ENCODE measurements around the gene XRCC5. TPM values are rescaled to one million over a fixed set of nuclear protein-coding genes. Genes with fewer than 3 reads are reported as not detected.

The XRCC5 gene
- total RNA-seq, 1 donor from 2014 or later = 185 TPM

DNA sequence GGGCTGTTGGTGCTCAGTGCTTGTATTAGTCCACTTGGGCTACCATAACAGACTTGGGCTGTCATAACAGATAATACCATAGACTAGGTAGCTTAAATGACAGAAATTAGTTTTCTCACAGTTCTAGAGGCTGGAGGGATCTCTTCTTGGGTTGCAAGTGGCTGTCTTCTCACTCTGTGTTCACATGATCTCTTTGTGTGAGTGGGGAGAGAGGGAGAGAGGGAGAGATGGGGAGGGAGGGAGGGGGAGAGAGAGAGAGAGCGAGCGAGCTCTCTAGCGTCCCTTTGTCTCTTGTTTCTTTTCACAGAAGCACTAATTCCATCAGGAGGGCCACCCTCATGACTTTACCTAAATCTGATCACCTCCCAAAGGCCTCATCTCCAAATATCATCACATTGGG, 4.5 kb upstream of the XRCC5 start:
- H3K4me3 ChIP-seq (ENCODE audit: low read depth, low read length) = no peak overlapping the region
- no peaks in the 10 kb centered on the region for H3K27me3 ChIP-seq (ENCODE audit: control insufficient read depth, insufficient read depth, low read length)
- FAIRE-seq (no peak), DNase-seq (ENCODE audit: low read depth) (no peak)
- H3K36me3 ChIP-seq (ENCODE audit: control insufficient read depth, insufficient read depth, low read length) = no peaks in the 10 kb centered on the region
- no peak for TF ChIP-seq CTCF (IDR thresholded peaks at IDR 0.05; ENCODE audit: insufficient read depth, low read length, severe bottlenecking)

DNA sequence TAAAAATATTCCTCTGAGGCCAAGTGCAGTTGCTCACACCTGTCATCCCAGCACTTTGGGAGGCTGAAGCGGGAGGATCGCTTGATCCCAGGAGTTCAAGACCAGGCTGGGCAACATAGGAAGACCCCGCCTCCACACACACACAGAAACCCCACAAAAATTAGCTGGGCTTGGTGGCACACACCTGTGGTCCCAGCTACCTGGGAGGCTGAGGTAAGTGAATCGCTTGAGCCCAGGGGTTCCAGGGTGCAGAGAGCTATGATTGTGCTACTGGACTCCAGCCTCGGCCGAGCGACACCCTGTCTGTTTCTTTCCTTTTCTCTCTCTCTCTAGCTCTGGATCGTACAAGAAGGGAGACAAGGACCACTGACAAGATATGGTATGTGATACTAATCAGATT, 1.8 kb upstream of the XRCC5 start:
- Histone ChIP-seq H3K27me3 (ENCODE audit: control insufficient read depth, insufficient read depth, low read length) (no peaks in the 10 kb centered on the region), H3K36me3 (ENCODE audit: control insufficient read depth, insufficient read depth, low read length) (peaks cover 8% of the 10 kb centered on the region), H3K4me3 (ENCODE audit: low read depth, low read length) (no peak overlapping the region)
- FAIRE-seq (no peak), DNase-seq (ENCODE audit: low read depth) (no peak)
- TF ChIP-seq CTCF (IDR thresholded peaks at IDR 0.05; ENCODE audit: insufficient read depth, low read length, severe bottlenecking) = no peak

GRCh38 chr2:216107760-216108159, 1.4 kb upstream of the XRCC5 start:
- DNase-seq (ENCODE audit: low read depth) (no peak), FAIRE-seq (no peak)
- H3K36me3 ChIP-seq (ENCODE audit: control insufficient read depth, insufficient read depth, low read length) = peaks cover 11% of the 10 kb centered on the region
- H3K4me3 ChIP-seq (ENCODE audit: low read depth, low read length) = no peak overlapping the region
- TF ChIP-seq CTCF (IDR thresholded peaks at IDR 0.05; ENCODE audit: insufficient read depth, low read length, severe bottlenecking) = no peak
- no peaks in the 10 kb centered on the region for H3K27me3 ChIP-seq (ENCODE audit: control insufficient read depth, insufficient read depth, low read length)

DNA sequence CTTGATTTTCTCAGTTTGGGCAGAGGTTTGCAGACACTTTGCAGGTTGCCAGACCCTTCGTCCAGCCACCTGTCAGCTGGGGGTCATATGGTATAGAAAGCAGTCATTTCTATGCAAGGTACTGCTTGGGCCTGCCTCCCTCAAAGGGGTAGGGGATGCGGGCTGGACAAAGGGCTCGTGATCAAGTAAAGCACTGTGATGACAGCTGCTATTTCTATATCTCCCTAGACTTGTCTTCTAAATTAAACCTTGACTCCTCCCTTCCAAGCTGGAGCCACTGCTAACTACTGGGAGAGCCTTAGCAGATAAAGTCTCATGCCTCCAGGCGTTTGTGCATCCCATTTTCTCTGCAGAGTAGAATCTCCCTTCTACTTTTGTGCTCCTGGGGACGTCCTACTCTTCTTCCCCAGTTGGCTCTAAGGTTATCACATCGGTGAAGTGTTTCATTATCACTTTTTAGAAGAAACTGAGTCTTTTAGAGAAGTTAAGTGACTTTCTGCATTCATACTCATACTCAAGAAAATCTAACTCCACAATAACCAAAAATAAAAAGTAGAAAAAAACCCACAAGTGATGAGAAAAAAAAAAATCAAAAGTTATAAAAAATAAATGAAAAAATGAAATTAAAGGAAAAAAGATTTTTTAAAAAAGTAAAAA, 710 bp upstream of the XRCC5 start:
- no peak for TF ChIP-seq CTCF (IDR thresholded peaks at IDR 0.05; ENCODE audit: insufficient read depth, low read length, severe bottlenecking)
- DNase-seq (ENCODE audit: low read depth) (no peak), FAIRE-seq (no peak)
- H3K4me3 ChIP-seq (ENCODE audit: low read depth, low read length) = peak overlapping the region; percentile 89
- H3K36me3 ChIP-seq (ENCODE audit: control insufficient read depth, insufficient read depth, low read length) = peaks cover 13% of the 10 kb centered on the region
- no peaks in the 10 kb centered on the region for H3K27me3 ChIP-seq (ENCODE audit: control insufficient read depth, insufficient read depth, low read length)

DNA sequence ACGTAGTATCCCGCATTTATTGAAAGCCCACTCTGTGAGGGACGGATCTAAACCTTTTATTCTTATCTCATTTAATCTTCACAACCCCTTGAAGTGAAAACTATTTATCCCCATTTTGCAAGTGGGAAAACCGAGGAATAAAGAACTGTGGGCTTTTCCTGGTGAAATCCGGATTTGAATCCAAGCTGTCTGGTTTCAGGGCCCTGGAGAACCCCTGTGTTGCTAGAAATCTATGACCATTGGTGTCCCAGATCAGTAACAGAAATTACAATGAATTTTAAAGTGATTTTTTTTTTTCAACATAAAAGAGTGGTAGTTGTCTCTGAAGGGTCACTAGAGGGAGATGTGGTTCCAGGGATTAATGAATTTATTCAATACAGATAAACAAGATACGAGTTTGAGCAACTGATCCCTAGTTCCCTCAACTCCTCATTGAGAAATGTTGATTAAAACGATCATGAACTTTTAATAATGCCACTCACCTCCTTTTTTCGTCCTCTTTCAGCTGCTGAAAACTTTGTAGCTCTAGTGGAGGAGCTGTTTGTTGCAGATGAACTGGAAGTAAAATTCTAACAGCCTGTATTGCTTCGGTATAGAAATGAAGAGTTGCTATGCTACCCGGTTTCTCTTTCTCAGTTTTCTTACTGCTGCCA, 940 bp downstream of the XRCC5 start:
- Histone ChIP-seq H3K27me3 (ENCODE audit: control insufficient read depth, insufficient read depth, low read length) (no peaks in the 10 kb centered on the region), H3K4me3 (ENCODE audit: low read depth, low read length) (peak overlapping the region; percentile 89), H3K36me3 (ENCODE audit: control insufficient read depth, insufficient read depth, low read length) (peaks cover 16% of the 10 kb centered on the region)
- FAIRE-seq = no peak
- TF ChIP-seq CTCF (IDR thresholded peaks at IDR 0.05; ENCODE audit: insufficient read depth, low read length, severe bottlenecking) = peak; percentile 33
- DNase-seq (ENCODE audit: low read depth) = peak; percentile 44
